DLD1 (cell line): ENCODE data around the gene CD300E.
"Not testable (repeated sequence)": the region's sequence is repeated elsewhere in the genome, so short reads cannot be mapped to it uniquely, and the experiment has no call there.

Experiments used
- in situ Hi-C: cut with HindIII; loops from 2 replicates; pipeline ENCODE4 v1.10.0; 2017; ENCODE audit warnings: low sequenced_read_pairs

Gene CD300E

GRCh38 chr17:74601944-74602572 is 21.5 kb downstream of the CD300E start:
- in situ Hi-C loops, result no loop called here

- in situ Hi-C loops, result loop anchor here (10.0 kb wide), 1 partner anchor 125 kb away; no protein-coding TSS in a partner anchor
Observed at GRCh38 chr17:74599448-74599939, 24.0 kb downstream of the CD300E start.

GRCh38 chr17:74599023-74599399 is 24.5 kb downstream of the CD300E start:
- in situ Hi-C loops, result loop anchor here (10.0 kb wide), 1 partner anchor 124 kb away; no protein-coding TSS in a partner anchor

GRCh38 chr17:74598346-74599022 is 25.1 kb downstream of the CD300E start:
- in situ Hi-C loops, result loop anchor here (10.0 kb wide), 1 partner anchor 124 kb away; no protein-coding TSS in a partner anchor

- in situ Hi-C loops, result loop anchor here (10.0 kb wide), 1 partner anchor 122 kb away; no protein-coding TSS in a partner anchor
Observed at GRCh38 chr17:74597069-74597790, 26.3 kb downstream of the CD300E start.

- in situ Hi-C loops, result loop anchor here (10.0 kb wide), 1 partner anchor 120 kb away; no protein-coding TSS in a partner anchor
Observed at GRCh38 chr17:74595037-74595750, 28.3 kb downstream of the CD300E start.

GRCh38 chr17:74592087-74592990 is 31.2 kb downstream of the CD300E start, which contains the start of gene CD300LD:
CD300LD (minus strand) TSS chr17:74592283; CDS start chr17:74592202, 81 bp downstream.
- in situ Hi-C loops, result loop anchor here (10.0 kb wide), 1 partner anchor 118 kb away; no protein-coding TSS in a partner anchor

GRCh38 chr17:74591503-74591902 is 32.0 kb downstream of the CD300E start:
- in situ Hi-C loops, result loop anchor here (10.0 kb wide), 1 partner anchor 117 kb away; no protein-coding TSS in a partner anchor

GRCh38 chr17:74585711-74586110 is 37.8 kb downstream of the CD300E start:
- in situ Hi-C loops, result no loop called here

GRCh38 chr17:74584292-74585060 is 39.1 kb downstream of the CD300E start:
- in situ Hi-C loops, result no loop called here

- in situ Hi-C loops, result no loop called here
Observed at GRCh38 chr17:74582633-74583032, 40.9 kb downstream of the CD300E start.

- in situ Hi-C loops, result no loop called here
Observed at GRCh38 chr17:74579900-74580299, 43.6 kb downstream of the CD300E start.

GRCh38 chr17:74578979-74579378 is 44.6 kb downstream of the CD300E start:
- in situ Hi-C loops, result no loop called here

GRCh38 chr17:74574489-74575142 is 48.9 kb downstream of the CD300E start:
- in situ Hi-C loops, result no loop called here

GRCh38 chr17:74573635-74574034 is 49.9 kb downstream of the CD300E start:
- in situ Hi-C loops, result not testable (repeated sequence)

- in situ Hi-C loops, result no loop called here
Observed at GRCh38 chr17:74573169-74573568, 50.4 kb downstream of the CD300E start.

GRCh38 chr17:74571621-74572270 is 51.8 kb downstream of the CD300E start:
- in situ Hi-C loops, result no loop called here
